ENCODE results near the gene RIPOR3. TPM values are rescaled to one million over a fixed set of nuclear protein-coding genes. Genes with fewer than 3 reads are reported as not detected.

RIPOR3 gene
- total and polyA plus RNA-seq, 5 experiments from 2014 or later: 0.53 to 2.4 (median 0.98) TPM; not detected in 2

- Mint-ChIP-seq H3K36me3 (peaks cover 0 to 6% (median 0%) of the 10 kb centered on the region in 3 donors), H3K27me3 (peaks cover 0 to 1% (median 0%) of the 10 kb centered on the region in 5 donors), H3K4me1 (peaks cover 2 to 10% (median 6%) of the 10 kb centered on the region in 4 donors), H3K27ac (peak overlapping the region in 1 of 10 donors; percentile 48), H3K9me3 (no peaks in the 10 kb centered on the region), H3K4me3 (no peak overlapping the region)
- ATAC-seq (no peak), DNase-seq (no peak)
- POLR2A ChIA-PET: interaction anchor here (0.6 to 1.2 kb wide), 2 partner anchors 11 to 121 kb away, joined by 3 read pairs; no protein-coding TSS in a partner anchor
These were observed 98.4 kb downstream of the RIPOR3 start for GRCh38 chr20:50593005-50593335.

GRCh38 chr20:50592282-50593004 is 98.9 kb downstream of the RIPOR3 start:
- no peaks in the 10 kb centered on the region for H3K9me3 Mint-ChIP-seq
- H3K4me1 Mint-ChIP-seq: peaks cover 2 to 12% (median 6%) of the 10 kb centered on the region in 4 donors
- H3K36me3 Mint-ChIP-seq: peaks cover 0 to 6% (median 0%) of the 10 kb centered on the region in 3 donors
- POLR2A ChIA-PET: interaction anchor here (0.6 to 1.2 kb wide), 2 partner anchors 10 to 121 kb away, joined by 3 read pairs; no protein-coding TSS in a partner anchor
- ATAC-seq (no peak), DNase-seq (no peak)
- peaks cover 0 to 1% (median 0%) of the 10 kb centered on the region in 5 donors for H3K27me3 Mint-ChIP-seq
- H3K4me3 Mint-ChIP-seq: no peak overlapping the region
- peak overlapping the region in 2 of 10 donors; percentile 48 to 49 for H3K27ac Mint-ChIP-seq

DNA sequence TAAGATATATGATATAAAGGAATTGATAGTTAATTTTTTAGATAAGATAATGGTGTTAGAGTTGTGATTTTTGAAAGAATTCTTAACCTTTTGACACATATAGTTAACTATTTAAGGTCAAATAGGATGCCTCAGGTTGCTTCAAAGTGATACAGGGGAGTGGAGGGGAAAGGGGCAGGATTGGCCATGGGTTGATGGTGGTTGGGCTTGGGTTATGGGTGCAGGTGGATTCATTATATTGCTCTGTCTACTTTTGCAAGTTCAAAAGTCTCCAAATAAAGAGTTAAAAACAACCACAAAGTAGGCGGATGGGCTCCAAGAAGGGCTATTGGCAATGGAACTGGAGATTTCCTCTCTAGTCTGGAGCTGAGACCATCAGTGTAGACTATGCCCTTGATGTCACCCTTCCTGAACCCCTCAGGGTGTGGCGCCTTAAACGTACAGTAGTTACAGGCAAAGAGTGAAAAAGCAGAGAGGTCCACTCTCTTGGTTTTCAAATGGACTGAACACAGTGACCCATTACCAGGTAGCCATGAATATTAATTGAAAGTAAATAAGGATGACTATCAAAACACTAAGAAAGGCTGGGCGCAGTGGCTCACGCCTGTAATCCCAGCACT is 100.0 kb downstream of the RIPOR3 start:
- Mint-ChIP-seq H3K4me1 (peaks cover 2 to 11% (median 5%) of the 10 kb centered on the region in 4 donors), H3K36me3 (peaks cover 0 to 16% (median 0%) of the 10 kb centered on the region in 3 donors), H3K4me3 (no peak overlapping the region), H3K27ac (peak overlapping the region in 7 of 10 donors; percentile 36 to 69 (median 43)), H3K9me3 (no peaks in the 10 kb centered on the region), H3K27me3 (no peaks in the 10 kb centered on the region)
- ATAC-seq (no peak), DNase-seq (no peak)
- POLR2A ChIA-PET: no interaction called here

DNA sequence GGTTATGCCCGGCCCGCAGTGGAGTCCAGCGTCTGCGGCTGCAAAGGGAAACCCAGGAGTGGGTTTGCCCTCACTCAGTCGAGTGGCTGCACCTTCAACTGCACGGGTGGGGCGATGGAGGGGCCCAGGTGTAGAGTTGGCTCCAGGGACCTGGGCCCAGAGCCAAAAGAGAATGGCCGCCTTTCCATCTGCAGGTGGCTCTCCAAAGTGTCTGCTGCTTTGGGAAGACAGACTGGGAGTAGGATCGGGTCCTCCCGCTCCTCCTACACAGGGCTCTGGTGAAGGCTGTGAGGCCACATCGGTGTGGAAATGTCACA is 101.0 kb downstream of the RIPOR3 start:
- H3K9me3 Mint-ChIP-seq: no peaks in the 10 kb centered on the region
- H3K27ac Mint-ChIP-seq: peak overlapping the region in 1 of 10 donors; percentile 56

GRCh38 chr20:50589548-50590347 is 101.6 kb downstream of the RIPOR3 start:
- POLR2A ChIA-PET: interaction anchor here (0.6 kb wide), 1 partner anchor 405 kb away, joined by 3 read pairs; no protein-coding TSS in a partner anchor
- H3K4me3 Mint-ChIP-seq: no peak overlapping the region
- H3K27ac Mint-ChIP-seq: peak overlapping the region in 1 of 10 donors; percentile 20
- DNase-seq (no peak), ATAC-seq (no peak)
- no peaks in the 10 kb centered on the region for H3K27me3 Mint-ChIP-seq
- no peaks in the 10 kb centered on the region for H3K9me3 Mint-ChIP-seq
- peaks cover 0 to 6% (median 2%) of the 10 kb centered on the region in 4 donors for H3K4me1 Mint-ChIP-seq
- peaks cover 0 to 32% (median 0%) of the 10 kb centered on the region in 3 donors for H3K36me3 Mint-ChIP-seq

More for the DNA sequence above, 101.0 kb downstream of the RIPOR3 start:
- Mint-ChIP-seq H3K4me1 (peaks cover 0 to 6% (median 4%) of the 10 kb centered on the region in 4 donors), H3K27me3 (no peaks in the 10 kb centered on the region), H3K4me3 (no peak overlapping the region), H3K36me3 (peaks cover 0 to 26% (median 0%) of the 10 kb centered on the region in 3 donors)
- POLR2A ChIA-PET: interaction anchor here (0.6 kb wide), 1 partner anchor 405 kb away, joined by 3 read pairs; no protein-coding TSS in a partner anchor
- DNase-seq: no peak
- no peak for ATAC-seq

DNA sequence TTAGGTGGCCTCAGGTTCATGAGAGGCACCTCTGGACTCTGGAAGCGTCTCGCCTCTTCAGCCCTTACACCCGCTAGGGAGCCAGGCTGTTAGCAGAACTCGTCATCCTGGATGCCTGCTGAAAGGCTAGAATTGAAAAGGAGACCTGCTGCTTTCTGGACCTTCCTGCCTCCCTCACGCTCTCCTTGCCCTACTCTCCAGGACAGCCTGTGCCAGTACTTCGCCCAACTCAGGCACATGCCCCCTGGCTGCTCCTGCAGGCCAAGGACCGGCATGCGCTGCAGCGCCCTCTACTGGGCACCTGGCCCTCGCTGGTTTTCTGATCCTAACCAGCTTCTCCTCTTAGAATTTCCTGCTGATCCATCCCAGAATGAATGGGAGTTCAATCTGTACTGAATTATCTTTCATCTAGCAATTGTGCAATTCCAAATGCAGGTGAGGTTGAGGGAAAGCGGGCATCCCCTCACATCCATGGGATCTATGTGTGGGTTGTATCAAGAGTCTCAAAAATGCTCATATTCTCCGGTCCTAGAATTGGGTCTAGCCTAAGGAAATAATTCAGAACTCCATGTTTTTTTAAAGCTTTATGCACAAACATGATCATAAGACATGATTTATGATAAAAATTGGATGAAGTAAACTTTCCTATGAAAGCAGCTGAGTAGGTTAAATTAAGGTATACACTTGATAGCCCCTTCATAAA is 103.2 kb downstream of the RIPOR3 start:
- no peaks in the 10 kb centered on the region for H3K9me3 Mint-ChIP-seq
- H3K27ac Mint-ChIP-seq: peak overlapping the region in 6 of 10 donors; percentile 35 to 66 (median 45)
- no peak overlapping the region for H3K4me3 Mint-ChIP-seq
- DNase-seq (peak; percentile 35 to 80 (median 68)), ATAC-seq (peak; percentile 81 to 86)
- H3K4me1 Mint-ChIP-seq: peaks cover 2 to 6% (median 3%) of the 10 kb centered on the region in 4 donors
- POLR2A ChIA-PET: interaction anchor here (0.6 kb wide), 1 partner anchor 469 kb away, joined by 4 read pairs; no protein-coding TSS in a partner anchor
- no peaks in the 10 kb centered on the region for H3K27me3 Mint-ChIP-seq
- H3K36me3 Mint-ChIP-seq: peaks cover 0 to 45% (median 0%) of the 10 kb centered on the region in 3 donors

DNA sequence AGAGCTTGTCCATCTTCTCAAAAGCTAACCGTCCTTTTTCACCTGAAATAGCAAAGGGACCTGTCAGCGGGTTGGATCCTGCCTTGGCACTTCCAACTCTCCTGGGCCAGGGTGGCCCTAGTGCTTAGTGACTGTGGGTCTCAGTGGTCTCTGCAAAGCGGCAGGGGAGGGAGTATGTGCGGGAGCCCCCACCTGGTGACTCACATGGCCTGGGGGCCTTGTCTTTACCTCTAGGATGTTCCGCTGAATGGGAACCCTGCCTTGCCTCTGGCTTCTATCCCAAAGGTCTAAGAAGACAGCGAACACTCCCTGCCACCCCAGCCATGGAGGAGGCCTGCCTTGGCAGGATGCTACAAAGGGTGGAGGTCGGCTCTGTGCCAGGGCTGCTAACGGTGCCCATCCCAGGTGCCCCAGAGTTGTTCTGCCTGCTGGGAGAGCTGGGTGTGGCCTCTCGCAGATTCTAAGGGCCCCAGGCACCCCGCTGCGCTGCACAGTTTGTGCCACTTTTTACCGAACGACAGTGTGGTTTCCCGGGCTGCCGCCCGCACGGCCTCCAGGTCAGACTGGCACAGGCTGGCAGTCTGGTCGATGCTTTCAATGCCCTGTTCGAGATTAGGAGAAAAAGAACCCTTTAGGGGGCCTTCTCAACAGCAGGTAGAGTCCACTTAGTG is 103.9 kb downstream of the RIPOR3 start:
- Mint-ChIP-seq H3K36me3 (peaks cover 0 to 53% (median 0%) of the 10 kb centered on the region in 3 donors), H3K4me3 (no peak overlapping the region), H3K27ac (peak overlapping the region in 2 of 10 donors; percentile 55 to 66), H3K4me1 (peaks cover 2 to 7% (median 4%) of the 10 kb centered on the region in 4 donors), H3K27me3 (no peaks in the 10 kb centered on the region), H3K9me3 (no peaks in the 10 kb centered on the region)
- no peak for ATAC-seq
- peak in 1 of 10 donors; percentile 59 for DNase-seq
- POLR2A ChIA-PET: interaction anchor here (0.6 kb wide), 1 partner anchor 468 kb away, joined by 4 read pairs; no protein-coding TSS in a partner anchor

- no peak overlapping the region for H3K4me3 Mint-ChIP-seq
- POLR2A ChIA-PET: no interaction called here
- no peak for ATAC-seq
- H3K27ac Mint-ChIP-seq: peak overlapping the region in 4 of 10 donors; percentile 18 to 73 (median 38)
- H3K9me3 Mint-ChIP-seq: no peaks in the 10 kb centered on the region
- H3K27me3 Mint-ChIP-seq: no peaks in the 10 kb centered on the region
- peaks cover 0 to 60% (median 0%) of the 10 kb centered on the region in 3 donors for H3K36me3 Mint-ChIP-seq
- DNase-seq: peak in 1 of 10 donors; percentile 23
- H3K4me1 Mint-ChIP-seq: peaks cover 2 to 12% (median 4%) of the 10 kb centered on the region in 4 donors
These were observed 104.7 kb downstream of the RIPOR3 start for GRCh38 chr20:50586531-50587232.

GRCh38 chr20:50585678-50586077 is 105.7 kb downstream of the RIPOR3 start:
- peak overlapping the region in 2 of 10 donors; percentile 27 to 61 for H3K27ac Mint-ChIP-seq
- H3K4me1 Mint-ChIP-seq: peaks cover 2 to 12% (median 4%) of the 10 kb centered on the region in 4 donors
- DNase-seq (peak in 1 of 10 donors; percentile 22), ATAC-seq (no peak)
- no peaks in the 10 kb centered on the region for H3K9me3 Mint-ChIP-seq
- peaks cover 0 to 70% (median 0%) of the 10 kb centered on the region in 3 donors for H3K36me3 Mint-ChIP-seq
- POLR2A ChIA-PET: interaction anchor here (1.3 kb wide), 1 partner anchor 75 kb away, joined by 8 read pairs; the partner anchor contains the start of gene PTPN1
- H3K4me3 Mint-ChIP-seq: no peak overlapping the region
- no peaks in the 10 kb centered on the region for H3K27me3 Mint-ChIP-seq

DNA sequence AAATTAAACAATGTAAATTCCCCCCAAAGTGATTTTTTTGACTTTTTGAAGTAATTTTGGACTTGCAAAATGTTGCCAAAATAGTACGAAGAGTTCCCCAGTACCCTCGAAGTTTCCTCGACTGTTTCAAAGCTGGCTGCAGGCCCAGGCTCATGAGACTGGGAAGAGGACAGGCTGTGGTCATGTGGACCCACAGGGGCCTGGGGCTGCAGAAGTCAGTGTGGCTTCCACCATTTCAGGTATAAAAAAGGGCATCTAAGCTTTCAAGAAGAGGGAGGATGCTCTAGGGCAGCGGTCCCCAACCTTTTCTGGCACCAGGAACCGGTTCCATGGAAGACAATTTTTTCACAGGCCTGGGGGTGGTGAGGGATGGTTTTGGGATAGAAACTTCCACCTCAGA is 106.1 kb downstream of the RIPOR3 start:
- Mint-ChIP-seq H3K4me3 (no peak overlapping the region), H3K9me3 (no peaks in the 10 kb centered on the region), H3K36me3 (peaks cover 0 to 75% (median 0%) of the 10 kb centered on the region in 3 donors), H3K27me3 (no peaks in the 10 kb centered on the region), H3K27ac (peak overlapping the region in 2 of 10 donors; percentile 3 to 61), H3K4me1 (peaks cover 3 to 12% (median 4%) of the 10 kb centered on the region in 4 donors)
- no peak for ATAC-seq
- DNase-seq: peak in 1 of 10 donors; percentile 6
- POLR2A ChIA-PET: interaction anchor here (1.3 kb wide), 1 partner anchor 74 kb away, joined by 8 read pairs; the partner anchor contains the start of gene PTPN1
